Measurements from ENCODE around the gene TIPARP.
A peak's percentile ranks its signal among the peaks of the same experiment; 100 is the strongest.
"Not testable (repeated sequence)": the region's sequence is repeated elsewhere in the genome, so short reads cannot be mapped to it uniquely, and the experiment has no call there.

The TIPARP gene

DNA sequence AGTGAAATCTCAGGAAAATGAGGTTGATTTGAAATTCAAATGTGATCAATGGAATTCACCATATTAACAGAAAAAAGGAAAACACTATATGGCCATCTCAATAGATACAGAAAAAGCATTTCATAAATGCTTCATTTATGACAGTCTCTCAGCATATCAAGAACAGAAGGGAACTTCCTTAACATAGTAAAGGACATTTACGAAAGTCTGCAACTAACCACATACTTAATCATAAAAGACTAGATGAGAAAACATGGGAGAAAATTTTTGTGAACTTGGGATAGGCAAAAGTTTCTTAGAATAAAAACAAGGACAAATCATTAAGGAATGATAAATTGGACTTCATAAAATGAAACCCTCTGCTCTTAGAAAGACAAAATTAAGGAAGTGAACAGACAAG, 24.7 kb upstream of the TIPARP start:
- no peak for DNase-seq (ENCODE audit: low spot score)

- not testable (repeated sequence) for DNase-seq (ENCODE audit: low spot score)
These were observed 21.7 kb upstream of the TIPARP start for GRCh38 chr3:156652661-156653060.

DNA sequence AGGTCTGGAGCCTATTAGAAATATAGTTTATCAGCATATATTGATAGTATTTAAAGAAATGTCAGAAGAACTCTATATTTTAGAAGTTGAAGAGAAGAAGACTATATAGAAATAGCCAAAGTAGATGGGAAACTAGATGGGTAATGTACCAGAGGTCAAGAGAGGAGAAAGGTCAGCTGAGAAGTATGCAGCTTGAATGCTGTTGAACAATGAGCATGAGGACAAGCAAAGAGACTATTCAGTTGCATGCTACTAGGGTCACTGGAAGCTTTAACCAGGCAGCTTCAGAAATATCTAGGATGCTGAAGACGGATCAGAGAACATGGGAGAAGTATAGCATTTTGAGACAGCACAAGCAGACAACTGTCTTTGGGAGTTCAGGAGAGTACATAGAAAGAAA, 19.6 kb upstream of the TIPARP start:
- DNase-seq (ENCODE audit: low spot score), result no peak

DNA sequence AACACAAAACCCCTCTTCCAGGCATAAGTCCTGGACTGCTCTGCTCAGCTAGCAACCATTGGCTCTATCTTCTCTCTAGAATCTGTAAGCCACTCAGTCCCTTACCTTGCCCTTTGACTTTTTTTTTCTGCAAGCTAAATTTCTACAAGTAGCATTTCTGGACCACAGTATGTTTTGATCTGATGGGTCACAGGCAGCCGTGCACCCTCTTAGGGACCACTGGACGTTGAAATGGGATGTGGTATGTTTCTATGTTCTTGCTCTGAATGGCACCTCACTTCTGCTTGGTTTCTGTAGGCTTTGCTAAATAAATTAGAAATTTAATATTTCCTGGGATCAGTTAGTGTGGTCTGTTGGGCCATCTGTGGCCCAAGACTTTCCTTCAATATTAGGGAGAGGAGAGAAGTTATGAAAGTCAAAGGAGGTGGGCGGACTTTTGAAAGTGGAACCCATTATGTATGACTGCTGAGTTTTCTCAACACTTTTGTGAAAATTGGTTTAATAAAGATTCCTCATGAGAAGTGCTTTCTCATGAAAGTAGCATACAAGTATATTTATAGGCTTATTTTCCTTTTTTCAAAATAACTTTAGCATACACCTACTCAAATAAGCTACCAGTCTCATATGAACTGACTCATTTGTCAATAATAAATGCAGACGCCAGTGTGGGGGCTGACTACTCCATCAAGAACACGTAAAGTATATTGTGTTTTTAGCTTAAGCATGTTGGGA, 18.4 kb upstream of the TIPARP start:
- DNase-seq (ENCODE audit: low spot score), result no peak

DNA sequence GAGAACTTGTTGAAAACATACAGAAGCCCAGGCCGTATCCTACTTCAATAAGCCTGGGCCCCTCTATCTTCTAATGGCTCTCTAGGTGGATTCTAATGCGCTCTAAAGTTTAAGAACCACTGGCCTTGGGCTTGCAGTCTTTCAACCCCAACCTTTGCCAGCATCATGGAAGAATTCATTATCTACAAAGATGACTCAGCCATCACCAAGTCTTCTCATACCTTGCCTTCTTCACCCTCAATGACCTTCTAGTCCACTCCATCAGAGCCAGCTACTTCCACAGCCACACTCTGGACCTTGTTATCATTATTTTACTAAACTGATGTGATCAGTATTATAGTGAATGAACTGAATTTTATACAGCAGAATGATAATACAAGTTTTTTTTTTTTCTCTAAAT, 16.9 kb upstream of the TIPARP start:
- no peak for DNase-seq (ENCODE audit: low spot score)

DNA sequence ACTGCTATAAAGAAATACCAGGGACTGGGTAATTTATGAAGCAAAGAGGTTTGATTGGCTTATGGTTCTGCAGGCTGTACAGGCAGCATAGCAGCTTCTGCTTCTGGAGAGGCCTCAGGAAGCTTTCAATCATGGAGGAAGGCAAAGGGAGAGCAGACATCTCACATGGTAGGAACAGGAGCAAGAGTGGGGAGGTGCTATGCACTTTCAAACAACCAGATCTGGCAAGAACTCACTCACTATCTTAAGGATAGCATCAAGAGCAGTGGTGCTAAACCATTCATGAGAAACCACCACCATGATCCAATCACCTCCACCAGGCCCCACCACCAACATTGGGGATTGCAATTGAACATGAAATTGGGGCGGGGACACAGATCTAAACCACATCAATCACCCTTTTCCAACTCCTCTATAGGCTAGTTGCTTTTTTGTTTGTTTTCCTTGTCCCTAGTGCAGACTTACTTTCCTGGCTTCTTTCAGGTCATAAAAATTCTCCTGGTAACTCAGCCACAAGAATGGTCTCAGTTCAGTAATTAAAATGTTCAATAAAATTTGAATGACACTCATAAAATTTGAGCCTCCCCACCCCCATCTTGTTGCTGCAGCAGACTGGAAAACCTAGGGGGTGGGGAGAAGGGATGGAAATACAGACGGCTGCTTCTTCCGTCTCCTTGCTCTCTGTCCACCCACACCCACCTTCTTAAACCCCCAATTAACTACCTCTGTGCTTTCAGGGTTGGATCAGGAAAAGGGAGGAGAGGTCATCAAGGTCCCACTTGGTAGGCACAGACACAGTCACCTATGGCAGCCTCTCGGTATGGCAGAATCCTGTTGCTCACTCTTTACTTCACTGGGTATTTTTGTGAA, 16.3 kb upstream of the TIPARP start:
- no peak for DNase-seq (ENCODE audit: low spot score)

DNA sequence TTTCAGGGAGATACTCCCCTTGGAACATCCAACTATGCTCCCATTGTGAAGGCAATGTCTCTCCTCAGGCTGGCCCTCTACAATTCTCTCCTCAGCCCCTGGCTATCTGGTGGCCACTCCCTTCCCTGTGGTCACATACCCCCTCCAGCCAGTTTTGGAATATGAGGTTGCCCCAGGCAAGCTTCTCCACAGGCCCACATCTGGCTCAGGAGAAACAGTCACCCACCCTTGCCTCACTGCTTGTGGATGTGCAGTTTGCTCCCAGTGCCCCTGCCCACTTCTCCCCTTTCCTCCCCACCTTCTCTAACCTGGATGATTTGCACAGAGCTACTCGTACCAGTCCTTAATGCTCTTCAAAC, 15.7 kb upstream of the TIPARP start:
- DNase-seq (ENCODE audit: low spot score), result no peak

- no peak for DNase-seq (ENCODE audit: low spot score)
These were observed 15.1 kb upstream of the TIPARP start for GRCh38 chr3:156659260-156659659.

GRCh38 chr3:156661155-156661554, 13.2 kb upstream of the TIPARP start:
- DNase-seq (ENCODE audit: low spot score), result no peak

- no peak for DNase-seq (ENCODE audit: low spot score)
These were observed 10.2 kb upstream of the TIPARP start for GRCh38 chr3:156664011-156664830.

DNA sequence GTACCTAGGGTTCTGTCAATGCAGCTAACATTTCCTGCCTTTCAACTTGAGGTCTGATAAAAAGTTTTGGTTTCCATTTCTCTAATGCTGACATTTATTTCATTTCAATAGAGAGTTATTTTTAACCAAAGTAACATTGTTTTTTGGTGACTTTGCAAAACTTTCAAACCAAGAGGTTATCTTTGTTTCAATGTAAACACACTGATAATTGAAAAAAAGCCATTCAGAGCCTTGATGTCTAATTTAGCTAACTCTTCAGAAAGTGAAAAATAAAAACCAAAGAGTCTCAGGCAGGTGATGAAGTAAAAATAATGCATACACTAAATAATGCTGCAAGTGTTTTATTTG, 9.6 kb upstream of the TIPARP start:
- no peak for DNase-seq (ENCODE audit: low spot score)

GRCh38 chr3:156665291-156665690, 9.1 kb upstream of the TIPARP start:
- DNase-seq (ENCODE audit: low spot score), result no peak

DNA sequence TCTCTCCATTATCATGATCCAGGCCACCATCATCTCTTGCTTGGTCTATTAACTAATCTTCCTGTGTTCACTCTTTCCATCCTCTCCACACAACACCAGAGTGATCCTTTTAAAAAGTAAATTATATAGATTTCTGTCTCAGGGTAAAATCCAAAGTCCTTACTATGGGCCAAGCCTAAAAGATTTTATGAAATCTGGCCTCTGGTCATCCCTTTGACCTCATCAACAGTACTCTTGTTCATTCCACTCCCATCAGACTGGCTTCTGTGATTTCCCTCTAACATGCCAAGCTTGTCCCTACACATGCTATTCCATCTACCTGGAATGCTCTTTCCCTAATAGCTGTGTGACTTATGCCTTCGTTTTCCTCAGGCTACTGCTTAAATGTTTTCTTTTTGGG, 8.3 kb upstream of the TIPARP start:
- no peak for DNase-seq (ENCODE audit: low spot score)

GRCh38 chr3:156668073-156668763, 6.2 kb upstream of the TIPARP start:
- DNase-seq (ENCODE audit: low spot score), result no peak

- no peak for DNase-seq (ENCODE audit: low spot score)
These were observed 4.3 kb upstream of the TIPARP start for GRCh38 chr3:156670077-156670476.

- no peak for DNase-seq (ENCODE audit: low spot score)
These were observed 3.7 kb upstream of the TIPARP start for GRCh38 chr3:156670652-156671051.

GRCh38 chr3:156673732-156674045, 701 bp upstream of the TIPARP start:
- DNase-seq (ENCODE audit: low spot score), result no peak

- DNase-seq (ENCODE audit: low spot score), result peak; percentile 19
These were observed 780 bp downstream of the TIPARP start for GRCh38 chr3:156674911-156675829.

GRCh38 chr3:156675830-156676767, 1.7 kb downstream of the TIPARP start:
- peak; percentile 52 for DNase-seq (ENCODE audit: low spot score)
